ENCODE data around the gene NCAM1. TPM values are rescaled to one million over a fixed set of nuclear protein-coding genes. Genes with fewer than 3 reads are reported as not detected.

Gene NCAM1
- total RNA-seq, 1 experiment from 2014 or later, result not detected

DNA sequence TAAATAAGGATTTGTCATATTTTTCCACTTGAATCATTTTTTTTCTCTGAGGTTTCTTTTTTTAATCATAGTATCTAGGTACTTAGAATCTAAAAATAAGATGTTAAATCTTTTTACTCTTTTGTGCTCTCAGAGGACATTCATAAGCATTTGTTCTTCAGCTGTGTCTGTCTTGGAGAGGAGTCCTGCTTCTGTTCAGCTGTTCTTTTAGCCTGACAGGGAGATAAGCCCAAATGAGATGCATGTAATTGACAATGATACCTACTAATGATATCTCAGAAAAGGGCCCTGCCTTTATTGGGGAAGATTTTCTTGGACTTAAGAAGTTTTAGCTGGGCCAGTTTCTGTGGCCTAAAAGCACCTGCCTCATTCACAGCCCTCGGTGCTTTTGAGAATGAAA is 156.9 kb downstream of the NCAM1 start:
- Histone ChIP-seq H3K4me2 (ENCODE audit: low read length) (no peak overlapping the region), H3K4me3 (ENCODE audit: low read length) (no peak overlapping the region), H3K9ac (ENCODE audit: low read length) (no peak overlapping the region), H3K79me2 (ENCODE audit: low read length) (no peaks in the 10 kb centered on the region), H3K27ac (ENCODE audit: low read length) (no peak overlapping the region), H3F3A (ENCODE audit: low read length, unreplicated experiment) (no peaks in the 10 kb centered on the region), H4K20me1 (ENCODE audit: low read length) (no peaks in the 10 kb centered on the region), H3K4me1 (ENCODE audit: insufficient read depth, low read length) (no peaks in the 10 kb centered on the region), H3K27me3 (ENCODE audit: low read length) (peaks cover 41% of the 10 kb centered on the region), H3K9me3 (ENCODE audit: low read length) (no peaks in the 10 kb centered on the region), H3K9me2 (replicated peaks; ENCODE audit: low read length) (no peaks in the 10 kb centered on the region), H3K36me3 (ENCODE audit: low read depth, low read length) (no peaks in the 10 kb centered on the region), H2AFZ (ENCODE audit: low read length) (no peak overlapping the region)
- intact Hi-C loops (cut with micrococcal nuclease), result no loop called here
- CTCF ChIA-PET, result no interaction called here
- ATAC-seq (no peak), DNase-seq (no peak)
- BruUV-seq (replicated peaks), result no TSS peak
- POLR2A ChIA-PET (ENCODE audit: unreplicated experiment), result no interaction called here
- no peak for TF ChIP-seq CTCF (conservative IDR thresholded peaks at IDR 0.05; ENCODE audit: low read depth, low read length)
- TF ChIP-seq EZH2 (IDR thresholded peaks at IDR 0.05; ENCODE audit: low read length, unreplicated experiment), result no peak
- TF ChIP-seq EZH2phosphoT487 (IDR thresholded peaks at IDR 0.05; ENCODE audit: borderline replicate concordance, low read length), result no peak

DNA sequence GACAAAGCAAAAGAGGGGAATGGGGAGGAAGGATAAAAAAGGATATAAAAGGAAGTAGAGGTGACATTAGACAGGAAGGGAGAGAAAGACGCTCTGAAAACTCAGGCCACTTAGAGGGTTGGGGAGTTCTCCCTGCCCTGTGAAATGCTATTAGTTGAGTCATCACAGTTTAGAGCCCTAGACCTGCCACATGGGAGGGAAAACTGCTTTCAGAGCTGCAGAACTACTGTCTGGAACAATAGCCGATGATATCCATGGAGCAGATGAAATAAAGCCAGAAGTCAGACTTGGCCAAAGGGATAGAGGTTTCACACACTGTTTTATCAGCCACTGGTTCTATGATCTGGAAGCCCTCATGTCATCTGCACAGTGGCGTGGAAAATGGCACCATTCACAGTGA is 157.9 kb downstream of the NCAM1 start:
- intact Hi-C loops (cut with micrococcal nuclease), result no loop called here
- Histone ChIP-seq H4K20me1 (ENCODE audit: low read length) (no peaks in the 10 kb centered on the region), H3K36me3 (ENCODE audit: low read depth, low read length) (no peaks in the 10 kb centered on the region), H3K4me3 (ENCODE audit: low read length) (no peak overlapping the region), H3K79me2 (ENCODE audit: low read length) (no peaks in the 10 kb centered on the region), H3K9ac (ENCODE audit: low read length) (no peak overlapping the region), H3K9me3 (ENCODE audit: low read length) (no peaks in the 10 kb centered on the region), H3F3A (ENCODE audit: low read length, unreplicated experiment) (no peaks in the 10 kb centered on the region), H3K4me1 (ENCODE audit: insufficient read depth, low read length) (no peaks in the 10 kb centered on the region), H3K4me2 (ENCODE audit: low read length) (no peak overlapping the region), H3K27ac (ENCODE audit: low read length) (no peak overlapping the region), H3K27me3 (ENCODE audit: low read length) (peaks cover 47% of the 10 kb centered on the region), H3K9me2 (replicated peaks; ENCODE audit: low read length) (no peaks in the 10 kb centered on the region), H2AFZ (ENCODE audit: low read length) (no peak overlapping the region)
- DNase-seq (no peak), ATAC-seq (no peak)
- POLR2A ChIA-PET (ENCODE audit: unreplicated experiment), result no interaction called here
- no peak for TF ChIP-seq EZH2 (IDR thresholded peaks at IDR 0.05; ENCODE audit: low read length, unreplicated experiment)
- TF ChIP-seq EZH2phosphoT487 (IDR thresholded peaks at IDR 0.05; ENCODE audit: borderline replicate concordance, low read length), result no peak
- no peak for TF ChIP-seq CTCF (conservative IDR thresholded peaks at IDR 0.05; ENCODE audit: low read depth, low read length)
- no TSS peak for BruUV-seq (replicated peaks)
- CTCF ChIA-PET, result no interaction called here

DNA sequence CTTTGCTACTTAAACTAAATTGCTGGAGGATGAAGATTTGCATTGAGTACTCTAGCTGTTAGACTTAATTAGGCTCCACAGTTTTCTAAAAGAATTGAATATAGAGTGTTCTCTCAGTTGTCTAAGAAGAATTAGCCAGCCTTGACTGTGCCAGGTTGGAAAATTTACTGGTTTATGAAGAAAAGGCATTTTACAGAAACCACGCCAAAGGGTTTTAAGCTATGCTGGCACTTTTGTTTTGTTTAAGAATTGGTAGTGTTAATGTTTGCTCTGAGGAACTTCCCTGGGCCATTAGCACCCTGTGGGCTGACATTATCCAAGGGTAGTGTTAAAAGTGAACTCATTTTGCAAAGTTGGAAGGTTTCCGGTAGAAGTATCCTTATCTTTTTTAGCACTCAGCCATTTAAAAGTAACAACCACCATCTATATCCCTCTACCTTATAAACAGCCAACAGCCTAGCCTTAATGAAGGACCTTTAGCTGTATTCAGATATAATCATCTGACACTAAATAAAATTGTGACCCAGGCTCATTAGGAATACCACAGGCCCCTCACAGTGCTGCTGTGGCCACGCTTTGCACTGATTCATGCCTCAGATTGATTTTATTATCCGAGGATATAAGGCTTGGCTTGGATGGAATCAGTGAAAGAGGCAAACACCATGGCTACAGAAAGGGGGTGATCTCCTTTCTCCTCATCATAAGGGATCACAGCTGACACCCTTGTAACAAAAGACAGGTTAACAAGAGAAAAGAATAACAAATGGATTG is 158.9 kb downstream of the NCAM1 start:
- H2AFZ ChIP-seq (ENCODE audit: low read length), result no peak overlapping the region
- ATAC-seq, result no peak
- no peak overlapping the region for H3K27ac ChIP-seq (ENCODE audit: low read length)
- no peak overlapping the region for H3K4me3 ChIP-seq (ENCODE audit: low read length)
- H3K4me1 ChIP-seq (ENCODE audit: insufficient read depth, low read length), result no peaks in the 10 kb centered on the region
- no peaks in the 10 kb centered on the region for H3K79me2 ChIP-seq (ENCODE audit: low read length)
- H4K20me1 ChIP-seq (ENCODE audit: low read length), result no peaks in the 10 kb centered on the region
- no TSS peak for BruUV-seq (replicated peaks)
- POLR2A ChIA-PET (ENCODE audit: unreplicated experiment), result no interaction called here
- TF ChIP-seq CTCF (conservative IDR thresholded peaks at IDR 0.05; ENCODE audit: low read depth, low read length), result no peak
- TF ChIP-seq EZH2 (IDR thresholded peaks at IDR 0.05; ENCODE audit: low read length, unreplicated experiment), result no peak
- no peak for TF ChIP-seq EZH2phosphoT487 (IDR thresholded peaks at IDR 0.05; ENCODE audit: borderline replicate concordance, low read length)
- no peaks in the 10 kb centered on the region for H3K9me2 ChIP-seq (replicated peaks; ENCODE audit: low read length)
- no peak for DNase-seq
- intact Hi-C loops (cut with micrococcal nuclease), result no loop called here
- no peaks in the 10 kb centered on the region for H3F3A ChIP-seq (ENCODE audit: low read length, unreplicated experiment)
- H3K27me3 ChIP-seq (ENCODE audit: low read length), result peaks cover 47% of the 10 kb centered on the region
- CTCF ChIA-PET, result no interaction called here
- H3K4me2 ChIP-seq (ENCODE audit: low read length), result no peak overlapping the region
- no peak overlapping the region for H3K9ac ChIP-seq (ENCODE audit: low read length)
- no peaks in the 10 kb centered on the region for H3K9me3 ChIP-seq (ENCODE audit: low read length)
- no peaks in the 10 kb centered on the region for H3K36me3 ChIP-seq (ENCODE audit: low read depth, low read length)

All from PC-3 (cell line).